HG02840 (cell line): ENCODE results near the gene APOO.
"Not testable (repeated sequence)": the region's sequence is repeated elsewhere in the genome, so short reads cannot be mapped to it uniquely, and the experiment has no call there.

Experiments used
- ATAC-seq: cut with Tn5 transposase; IDR thresholded peaks from one replicate; pipeline ENCODE4 v1.9.1; 2021; ENCODE audit warnings: mild to moderate bottlenecking, moderate library complexity, moderate number of reproducible peaks; ENCODE audit not compliant: unreplicated experiment, low FRiP score

APOO gene

GRCh38 chrX:23864742-23865326 is 42.9 kb downstream of the APOO start:
- ATAC-seq: no peak

DNA sequence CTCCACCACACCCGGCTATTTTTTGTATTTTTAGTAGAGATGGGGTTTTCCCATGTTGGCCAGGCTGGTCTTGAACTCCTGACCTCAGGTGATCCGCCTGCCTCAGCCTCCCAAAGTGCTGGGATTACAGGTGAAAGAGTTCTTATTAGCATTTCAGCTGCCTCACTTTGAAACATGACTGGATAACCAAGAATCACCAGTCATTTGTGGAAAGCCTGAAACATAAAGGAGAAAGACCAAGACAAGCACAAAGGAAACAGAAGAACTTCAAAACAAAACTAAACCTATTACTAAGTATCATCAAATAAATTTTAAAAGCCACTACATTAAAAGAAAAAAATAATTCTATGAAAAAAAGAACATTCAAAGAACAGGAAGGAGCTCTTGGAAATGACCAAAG is 45.8 kb downstream of the APOO start:
- not testable (repeated sequence) for ATAC-seq

DNA sequence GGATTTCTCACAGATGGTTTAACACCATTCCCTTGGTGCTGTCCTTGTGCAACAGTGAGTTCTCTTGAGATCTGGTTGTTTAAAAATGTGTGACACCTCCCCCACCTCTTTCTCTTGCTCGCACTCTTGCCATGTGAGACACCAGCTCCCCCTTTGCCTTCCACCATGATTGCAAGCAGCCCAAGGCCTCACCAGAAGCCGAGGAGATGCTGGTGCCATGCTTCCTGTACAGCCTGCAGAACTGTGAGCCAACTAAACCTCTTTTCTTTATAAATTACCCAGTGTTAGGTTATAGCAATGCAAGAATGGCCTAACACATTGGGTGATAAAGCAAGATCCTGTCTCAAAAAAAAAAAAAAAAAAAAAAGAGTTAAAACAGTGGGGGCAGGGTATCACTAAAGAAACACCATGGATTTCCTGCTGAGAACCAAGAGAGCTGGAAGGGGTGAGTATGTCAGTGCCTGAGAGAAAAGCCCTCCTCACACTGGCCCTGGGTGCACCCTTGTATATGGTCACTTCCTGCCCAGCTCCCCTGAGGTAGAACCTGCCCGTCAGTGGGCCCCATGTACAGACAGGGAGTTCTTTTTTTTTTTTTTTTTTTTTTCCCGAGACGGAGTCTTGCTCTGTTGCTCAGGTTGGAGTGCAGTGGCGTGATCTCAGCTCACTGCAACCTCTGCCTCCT is 46.4 kb downstream of the APOO start:
- ATAC-seq: no peak

- not testable (repeated sequence) for ATAC-seq
Measured at GRCh38 chrX:23859238-23859637, 48.5 kb downstream of the APOO start.

DNA sequence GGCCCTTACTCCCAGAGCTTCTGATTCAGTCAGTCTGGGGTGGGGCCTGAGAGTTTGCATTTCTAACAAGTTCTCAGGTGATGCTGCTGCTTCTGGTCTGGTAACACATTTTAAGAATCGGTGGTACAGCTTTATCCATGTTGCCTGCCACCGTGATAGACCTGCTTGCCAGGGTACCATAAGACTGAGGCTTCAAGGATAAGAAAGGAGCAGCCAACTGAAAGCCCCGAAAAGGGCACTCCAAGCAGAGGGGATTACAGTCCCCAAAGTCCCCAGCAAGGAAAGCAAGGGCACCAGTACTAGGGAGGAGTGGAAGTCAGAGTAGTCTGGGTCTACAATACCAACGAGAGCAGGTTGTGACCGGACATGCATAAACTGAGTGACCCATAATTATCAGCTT is 49.8 kb downstream of the APOO start:
- no peak for ATAC-seq

DNA sequence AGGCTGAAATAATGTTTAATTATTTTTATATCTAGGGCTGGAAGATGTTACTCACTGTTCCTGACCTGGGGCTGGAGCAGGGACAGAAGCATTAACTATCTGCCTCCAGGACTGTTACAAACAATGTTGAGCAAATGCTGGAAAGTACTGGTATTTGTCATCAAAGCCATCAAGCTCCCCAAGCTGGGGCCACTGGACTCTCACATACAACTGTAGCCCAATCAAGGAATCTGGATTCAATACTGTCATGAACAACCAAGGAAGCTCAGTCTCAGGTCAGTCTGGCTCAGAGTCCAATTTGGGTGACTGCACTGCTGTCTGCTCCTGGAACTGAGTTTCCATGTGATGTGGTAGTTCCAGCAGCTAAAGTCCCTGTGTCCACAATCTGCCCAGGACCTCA is 50.4 kb downstream of the APOO start:
- ATAC-seq: no peak

- no peak for ATAC-seq
Measured at GRCh38 chrX:23855569-23855968, 52.2 kb downstream of the APOO start.

DNA sequence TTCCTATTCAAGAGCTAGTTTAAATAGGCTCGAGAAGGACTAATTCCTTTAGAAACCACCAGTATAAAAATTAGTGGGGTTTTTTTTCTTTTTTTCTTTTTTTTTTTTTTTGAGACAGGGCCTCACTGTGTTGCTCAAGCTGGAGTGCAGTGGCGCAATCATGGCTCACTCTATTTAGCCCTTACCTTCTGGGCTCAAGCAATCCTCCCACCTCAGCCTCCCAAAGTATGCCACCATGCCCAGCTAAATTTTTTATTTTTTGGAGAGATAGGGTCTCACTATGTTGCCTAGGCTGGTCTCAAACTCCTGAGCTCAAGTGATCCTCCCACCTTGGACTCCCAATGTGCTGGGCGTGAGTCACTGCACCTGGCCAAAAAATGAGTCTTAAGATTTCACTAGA is 52.8 kb downstream of the APOO start:
- ATAC-seq: no peak

DNA sequence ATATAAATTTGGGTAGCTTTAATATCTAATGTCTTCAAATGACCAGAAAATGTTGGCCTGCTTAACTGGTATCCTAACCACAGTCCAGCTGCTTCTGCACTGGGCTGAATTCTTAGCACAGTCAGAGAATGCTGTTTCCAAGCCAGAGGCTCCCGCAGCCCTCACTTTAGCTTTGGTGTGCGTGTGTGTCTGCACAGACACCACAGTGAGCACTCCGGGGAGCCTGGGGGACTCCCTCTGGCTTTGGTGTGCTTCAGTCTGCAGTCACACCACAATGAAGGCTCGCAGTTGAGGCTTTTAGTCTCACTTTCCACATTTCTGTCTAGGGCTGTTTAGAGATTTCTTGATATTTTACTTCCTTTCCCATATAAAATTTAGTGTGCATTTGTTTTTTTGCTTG is 53.6 kb downstream of the APOO start:
- no peak for ATAC-seq

DNA sequence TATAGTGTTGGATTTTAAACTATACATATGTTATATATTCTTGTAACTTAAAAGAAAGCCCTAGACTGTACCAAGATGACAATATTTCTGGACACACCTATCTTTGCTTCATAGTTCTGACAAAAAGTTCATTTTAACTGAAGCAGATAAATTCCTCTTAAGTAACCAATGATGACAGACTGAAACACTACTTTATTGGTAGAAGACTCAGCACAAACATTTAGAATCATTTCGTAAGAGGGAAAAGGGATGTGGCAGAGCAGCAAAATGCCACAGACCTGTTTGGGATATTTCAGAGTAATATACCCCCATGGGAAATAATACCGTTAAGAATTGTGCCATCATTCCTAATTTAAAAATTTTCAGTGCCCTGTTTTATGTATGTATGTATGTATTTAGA is 56.2 kb downstream of the APOO start:
- ATAC-seq: no peak

- no peak for ATAC-seq
Measured at GRCh38 chrX:23849241-23849640, 58.5 kb downstream of the APOO start.

- no peak for ATAC-seq
Measured at GRCh38 chrX:23845351-23845817, 62.4 kb downstream of the APOO start.

GRCh38 chrX:23844502-23845138 is 63.1 kb downstream of the APOO start:
- no peak for ATAC-seq

DNA sequence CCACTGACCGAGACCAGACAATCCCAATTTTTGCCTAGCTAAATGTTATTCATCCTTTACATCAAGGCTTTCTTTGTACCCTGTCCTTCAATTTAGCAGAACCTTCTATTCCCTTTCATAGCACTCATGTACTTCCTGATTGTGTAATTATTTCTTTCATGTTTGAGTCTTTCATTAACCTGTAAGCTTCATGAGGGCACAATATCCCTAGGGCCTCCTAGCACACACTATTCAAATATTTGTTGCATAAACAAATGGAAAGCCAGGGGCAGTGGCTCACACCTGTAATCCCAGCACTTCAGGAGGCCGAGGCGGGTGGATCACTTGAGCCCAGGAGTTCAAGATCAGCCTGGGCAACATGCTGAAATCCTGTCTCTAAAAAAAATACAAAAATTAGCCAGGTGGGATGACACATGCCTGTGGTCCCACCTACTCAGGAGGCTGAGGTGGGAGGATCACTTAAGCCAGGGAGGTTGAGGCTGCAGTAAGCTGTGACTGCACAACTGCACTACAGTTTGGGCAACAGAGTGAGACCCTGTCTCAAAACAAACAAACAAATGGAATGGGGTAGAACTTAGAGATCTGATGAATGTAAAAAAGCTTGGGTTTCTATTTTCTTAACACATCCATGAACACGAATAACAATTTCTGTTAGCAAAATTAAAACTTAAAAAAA is 65.8 kb downstream of the APOO start:
- ATAC-seq: no peak

GRCh38 chrX:23840674-23841073 is 67.1 kb downstream of the APOO start:
- no peak for ATAC-seq

GRCh38 chrX:23838953-23839352 is 68.8 kb downstream of the APOO start:
- ATAC-seq: no peak

GRCh38 chrX:23832721-23833120 is 75.0 kb downstream of the APOO start:
- no peak for ATAC-seq

- ATAC-seq: no peak
Measured at GRCh38 chrX:23828881-23829280, 78.9 kb downstream of the APOO start.

DNA sequence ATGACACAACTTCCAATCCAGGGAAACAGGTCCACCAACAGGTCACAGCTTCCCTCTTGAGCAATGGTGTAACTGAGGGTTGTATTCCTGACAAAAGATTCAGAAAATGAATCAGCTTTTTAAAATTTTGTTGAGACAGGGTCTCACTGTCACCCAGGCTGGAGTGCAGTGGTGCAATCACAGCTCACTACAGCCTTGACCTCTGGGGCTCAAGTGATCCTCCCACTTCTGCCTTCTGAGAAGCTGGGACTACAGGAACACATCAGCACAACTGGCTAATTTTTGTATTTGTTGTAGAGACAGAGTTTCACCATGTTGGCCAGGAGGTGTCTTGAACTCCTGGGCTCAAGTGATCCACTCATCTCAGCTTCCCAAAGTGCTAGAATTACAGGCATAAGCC is 81.1 kb downstream of the APOO start:
- no peak for ATAC-seq

DNA sequence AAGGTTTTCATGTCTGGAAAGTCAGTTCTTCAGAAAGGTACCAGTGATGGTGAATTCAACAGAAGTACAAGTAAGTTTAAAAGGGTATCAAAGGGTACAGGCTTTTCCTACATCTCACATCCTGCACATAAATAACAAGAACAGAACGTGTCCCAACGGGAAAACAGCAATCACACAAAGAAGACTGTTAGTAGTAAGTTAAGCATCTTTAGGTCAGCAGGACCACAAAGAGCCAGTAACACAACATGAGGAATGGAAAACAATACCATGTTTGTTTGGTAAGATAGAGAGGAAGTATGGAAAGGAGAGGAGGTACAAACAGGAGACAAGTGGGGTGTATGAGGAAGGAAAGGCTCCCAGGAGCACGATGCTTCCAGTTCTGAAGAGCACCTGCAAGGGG is 81.5 kb downstream of the APOO start:
- ATAC-seq: no peak

DNA sequence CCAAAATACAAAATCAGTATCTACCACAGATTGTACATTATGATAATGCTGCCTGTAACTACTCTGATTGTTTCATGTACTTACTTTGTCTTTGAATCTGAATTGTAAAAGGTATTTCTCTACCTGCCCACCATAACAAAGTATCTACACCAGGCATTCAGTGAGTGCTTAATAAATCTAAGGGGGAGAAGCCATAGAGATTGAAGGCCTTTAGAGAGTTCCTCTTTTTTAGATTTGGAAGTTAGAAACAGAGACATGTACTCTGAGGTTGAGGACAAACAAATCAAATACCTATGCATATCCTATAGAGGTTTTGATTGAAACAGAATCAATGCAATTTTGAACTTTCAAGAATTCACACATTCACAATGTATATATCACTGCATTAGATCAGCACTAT is 82.1 kb downstream of the APOO start:
- no peak for ATAC-seq
